Right lobe of liver (tissue), 4 donors: ENCODE measurements around the gene TSNAXIP1.

Experiments used
- POLR2A ChIP-seq: fragments of 450-650 bp; IDR thresholded peaks from one replicate; pipeline ENCODE4 v1.6.1; 2017; ENCODE audit warnings: antibody characterized with exemption, mild to moderate bottlenecking
- TF ChIP-seq, protein P1 (sequence below), 4 donors: fragments of 200-600 bp in 3 of 4; fragments of 450-650 bp in 1 of 4; IDR thresholded peaks; one replicate each; pipeline versions ENCODE4 v1.5.1 to v1.8.0; 2016 to 2022; ENCODE audit warnings: antibody characterized with exemption in 4 of 4, mild to moderate bottlenecking in 2 of 4
- donor health status: DM: no; HTN: no; CAD: no.
- donor health status: DM: no; HTN: no; CAD: no.
- donor health status: DM: no; HTN: yes; CAD: no.

DNA sequence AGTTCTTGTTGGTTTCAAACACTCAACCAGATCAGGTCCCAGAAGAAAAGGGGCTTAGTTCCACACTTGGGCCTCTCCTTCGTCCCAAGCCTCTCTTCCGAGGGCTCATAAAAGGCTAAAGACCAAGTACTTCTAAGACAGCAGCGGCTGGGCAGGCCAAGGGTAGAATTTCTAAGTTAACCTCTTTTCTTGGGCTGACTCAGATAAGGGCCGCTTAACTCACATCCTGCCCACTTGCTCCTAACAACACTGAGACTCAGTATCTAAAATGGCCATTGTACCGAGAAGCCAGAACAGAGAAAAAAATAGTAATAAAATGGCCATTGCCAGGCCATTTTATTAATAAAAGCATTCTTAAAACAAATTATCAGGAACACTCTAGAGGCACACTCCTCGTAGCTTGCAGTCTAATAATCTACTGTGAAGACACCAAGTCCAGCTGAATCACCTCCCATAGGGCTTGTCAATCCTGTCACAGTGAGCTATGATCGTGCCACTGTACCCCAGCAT, 42.5 kb upstream of the TSNAXIP1 start:
- TF ChIP-seq POLR2A, result no peak
- TF ChIP-seq, protein P1, sequence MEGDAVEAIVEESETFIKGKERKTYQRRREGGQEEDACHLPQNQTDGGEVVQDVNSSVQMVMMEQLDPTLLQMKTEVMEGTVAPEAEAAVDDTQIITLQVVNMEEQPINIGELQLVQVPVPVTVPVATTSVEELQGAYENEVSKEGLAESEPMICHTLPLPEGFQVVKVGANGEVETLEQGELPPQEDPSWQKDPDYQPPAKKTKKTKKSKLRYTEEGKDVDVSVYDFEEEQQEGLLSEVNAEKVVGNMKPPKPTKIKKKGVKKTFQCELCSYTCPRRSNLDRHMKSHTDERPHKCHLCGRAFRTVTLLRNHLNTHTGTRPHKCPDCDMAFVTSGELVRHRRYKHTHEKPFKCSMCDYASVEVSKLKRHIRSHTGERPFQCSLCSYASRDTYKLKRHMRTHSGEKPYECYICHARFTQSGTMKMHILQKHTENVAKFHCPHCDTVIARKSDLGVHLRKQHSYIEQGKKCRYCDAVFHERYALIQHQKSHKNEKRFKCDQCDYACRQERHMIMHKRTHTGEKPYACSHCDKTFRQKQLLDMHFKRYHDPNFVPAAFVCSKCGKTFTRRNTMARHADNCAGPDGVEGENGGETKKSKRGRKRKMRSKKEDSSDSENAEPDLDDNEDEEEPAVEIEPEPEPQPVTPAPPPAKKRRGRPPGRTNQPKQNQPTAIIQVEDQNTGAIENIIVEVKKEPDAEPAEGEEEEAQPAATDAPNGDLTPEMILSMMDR (IDR thresholded peaks at IDR 0.05), result no peak
